ENCODE results near the gene STPG1.
A peak's percentile ranks its signal among the peaks of the same experiment; 100 is the strongest.

Gene STPG1

GRCh38 chr1:24426744-24427544 is 13.4 kb upstream of the STPG1 start:
- no peak for DNase-seq

- no peak for DNase-seq
Measured at GRCh38 chr1:24425922-24426321, 12.3 kb upstream of the STPG1 start.

- no peak for DNase-seq
Measured at GRCh38 chr1:24425441-24425840, 11.9 kb upstream of the STPG1 start.

- no peak for DNase-seq
Measured at GRCh38 chr1:24424990-24425389, 11.4 kb upstream of the STPG1 start.

GRCh38 chr1:24424207-24424606 is 10.6 kb upstream of the STPG1 start:
- no peak for DNase-seq

GRCh38 chr1:24421502-24421901 is 7.9 kb upstream of the STPG1 start:
- no peak for DNase-seq

- DNase-seq, result no peak
Measured at GRCh38 chr1:24420547-24420946, 7.0 kb upstream of the STPG1 start.

- no peak for DNase-seq
Measured at GRCh38 chr1:24418898-24419628, 5.5 kb upstream of the STPG1 start.

GRCh38 chr1:24417681-24418080 is 4.1 kb upstream of the STPG1 start:
- DNase-seq, result no peak

GRCh38 chr1:24416666-24417391 is 3.2 kb upstream of the STPG1 start:
- DNase-seq, result no peak

- DNase-seq, result peak; percentile 9
Measured at GRCh38 chr1:24415910-24416665, 2.5 kb upstream of the STPG1 start.

GRCh38 chr1:24415334-24415909 is 1.8 kb upstream of the STPG1 start, which contains the start of gene NIPAL3:
Gene NIPAL3, plus strand, starts transcription at chr1:24415802. Its CDS starts 3,746 bp downstream, at chr1:24419548.
- DNase-seq, result peak; percentile 90

GRCh38 chr1:24414775-24415333 is 1.3 kb upstream of the STPG1 start:
- no peak for DNase-seq

GRCh38 chr1:24412408-24412807 is 1.2 kb downstream of the STPG1 start:
- no peak for DNase-seq

- DNase-seq, result no peak
Measured at GRCh38 chr1:24411963-24412362, 1.6 kb downstream of the STPG1 start.

GRCh38 chr1:24410750-24411149 is 2.8 kb downstream of the STPG1 start:
- DNase-seq, result no peak

GRCh38 chr1:24409535-24409934 is 4.0 kb downstream of the STPG1 start:
- no peak for DNase-seq

- no peak for DNase-seq
Measured at GRCh38 chr1:24406788-24407187, 6.8 kb downstream of the STPG1 start.

- DNase-seq, result no peak
Measured at GRCh38 chr1:24403806-24404205, 9.8 kb downstream of the STPG1 start.

- no peak for DNase-seq
Measured at GRCh38 chr1:24400065-24400464, 13.5 kb downstream of the STPG1 start.

GRCh38 chr1:24393892-24394291 is 19.7 kb downstream of the STPG1 start:
- DNase-seq, result no peak
